Activated CD4-positive, alpha-beta T cell treated with anti-CD3 and anti-CD28 coated beads, Interleukin-2, amount 10 ng/mL, durations not matched to agents 7 days and 5 days (primary cell): ENCODE measurements around the gene ARHGAP26. TPM values are rescaled to one million over a fixed set of nuclear protein-coding genes. Genes with fewer than 3 reads are reported as not detected.

Source experiments
- CTCF ChIA-PET: fragments of 350-600 bp; sonication (Branson Sonifier 250); formaldehyde crosslinking; loops from one replicate; lab custom pipeline; 2021; ENCODE audit warnings: antibody characterized with exemption; lab: Charles Lee
- POLR2A ChIA-PET: fragments of 350-600 bp; sonication (Branson Sonifier 250); formaldehyde crosslinking; loops from one replicate; lab custom pipeline; 2021; ENCODE audit warnings: antibody characterized with exemption; lab: Charles Lee
- DNase-seq: peaks from one replicate; pipeline ENCODE4 v3.0.0-alpha.2; 2020
- H3K27ac Mint-ChIP-seq: one replicate; pipeline ENCODE4 v1.8.0; 2021; ENCODE audit warnings: mild to moderate bottlenecking, moderate library complexity, mixed read lengths
- H3K27me3 Mint-ChIP-seq: one replicate; pipeline ENCODE4 v1.8.0; 2021; ENCODE audit warnings: mixed read lengths
- H3K36me3 Mint-ChIP-seq: one replicate; pipeline ENCODE4 v1.8.0; 2021; ENCODE audit warnings: low read depth, mixed read lengths
- H3K4me1 Mint-ChIP-seq: one replicate; pipeline ENCODE4 v1.8.0; 2021; ENCODE audit warnings: mixed read lengths
- H3K4me3 Mint-ChIP-seq: one replicate; pipeline ENCODE4 v1.8.0; 2021; ENCODE audit warnings: mild to moderate bottlenecking, moderate library complexity, mixed read lengths
- H3K9me3 Mint-ChIP-seq: one replicate; pipeline ENCODE4 v1.8.0; 2021; ENCODE audit warnings: mixed read lengths
- total RNA-seq, 2 experiments: library from RNA; stranded (reverse); gene quantifications; one replicate each; pipeline ENCODE4 v1.2.3, GENCODE V29; 2021

ARHGAP26 gene
- total RNA-seq, 2 experiments from 2014 or later, result 21.0 to 21.5 TPM

DNA sequence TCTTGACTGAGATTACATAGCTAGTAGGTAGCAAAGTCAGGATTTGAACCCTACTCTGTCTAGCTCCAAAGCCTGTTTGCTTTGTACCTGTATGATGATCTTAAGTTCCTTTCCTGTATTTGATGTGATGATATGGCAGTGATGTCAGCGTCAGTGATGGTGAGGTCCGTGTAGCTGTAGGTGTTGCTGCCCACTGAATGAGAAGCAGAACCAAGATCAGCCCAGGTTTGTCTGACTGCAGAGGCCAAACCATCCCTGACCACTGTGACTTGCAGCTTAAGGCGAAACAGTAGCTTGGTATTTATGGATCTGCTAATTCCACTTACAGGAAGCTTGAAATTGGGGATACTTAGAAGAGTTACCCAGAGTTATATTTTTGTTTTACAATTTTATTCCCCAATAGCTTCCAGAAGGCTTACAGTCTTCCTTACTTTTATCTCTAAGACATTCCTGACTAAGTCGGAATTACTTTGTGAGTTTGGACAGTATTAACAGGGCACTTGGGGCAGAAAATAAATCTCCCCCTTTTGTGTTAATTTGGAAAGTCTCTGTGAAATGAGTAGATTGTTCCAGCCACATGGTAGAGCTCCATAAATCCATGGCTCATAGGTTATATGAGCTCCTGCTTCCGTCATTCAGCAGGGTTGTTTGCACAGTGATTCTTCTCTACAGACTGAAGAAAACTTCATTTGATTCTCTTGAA, 359.9 kb downstream of the ARHGAP26 start:
- Mint-ChIP-seq H3K27me3 (no peaks in the 10 kb centered on the region), H3K4me1 (no peaks in the 10 kb centered on the region), H3K36me3 (peaks cover 10% of the 10 kb centered on the region), H3K9me3 (no peaks in the 10 kb centered on the region), H3K27ac (no peak overlapping the region), H3K4me3 (no peak overlapping the region)
- ChIA-PET CTCF (interaction anchor here (1.0 kb wide), 1 partner anchor 19 kb away, joined by 3 read pairs; no protein-coding TSS in a partner anchor), POLR2A (no interaction called here)
- DNase-seq, result no peak

DNA sequence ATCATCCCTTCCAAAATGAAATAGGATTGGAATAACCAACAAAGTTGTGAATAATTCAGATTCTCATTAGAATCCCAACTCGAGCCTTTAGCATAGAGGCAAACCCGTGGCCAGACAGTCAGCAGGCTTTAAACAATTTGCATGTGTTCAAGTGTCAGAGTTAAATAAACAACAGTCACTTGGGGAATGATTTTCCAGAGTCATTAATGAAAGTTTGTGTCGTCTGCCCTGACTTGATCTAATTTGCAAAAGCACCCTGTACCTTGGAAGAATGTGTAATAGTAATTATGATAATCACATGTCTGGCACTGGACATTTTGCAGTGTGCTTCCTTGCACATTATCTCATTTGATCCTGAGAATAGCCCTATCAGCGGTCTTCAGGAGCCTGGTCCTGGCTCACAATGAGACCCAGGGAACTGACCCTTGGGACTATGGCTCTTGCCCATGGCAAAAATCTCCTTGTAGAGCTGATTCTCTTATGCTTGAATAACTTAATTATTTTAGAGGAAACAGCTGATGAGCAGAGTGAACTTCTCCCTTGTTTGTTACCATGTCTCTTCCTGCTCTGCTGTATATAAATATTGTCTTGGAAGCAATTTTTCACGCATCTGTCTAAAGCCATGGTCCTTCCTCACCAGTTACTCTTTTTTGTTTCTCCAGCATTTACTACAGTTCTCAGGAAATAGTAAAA, 360.6 kb downstream of the ARHGAP26 start:
- no peak for DNase-seq
- Mint-ChIP-seq H3K27ac (no peak overlapping the region), H3K9me3 (no peaks in the 10 kb centered on the region), H3K36me3 (peaks cover 6% of the 10 kb centered on the region), H3K27me3 (no peaks in the 10 kb centered on the region), H3K4me3 (no peak overlapping the region), H3K4me1 (no peaks in the 10 kb centered on the region)
- ChIA-PET CTCF (interaction anchor here (1.4 kb wide), 1 partner anchor 45 kb away, joined by 3 read pairs; no protein-coding TSS in a partner anchor), POLR2A (no interaction called here)

DNA sequence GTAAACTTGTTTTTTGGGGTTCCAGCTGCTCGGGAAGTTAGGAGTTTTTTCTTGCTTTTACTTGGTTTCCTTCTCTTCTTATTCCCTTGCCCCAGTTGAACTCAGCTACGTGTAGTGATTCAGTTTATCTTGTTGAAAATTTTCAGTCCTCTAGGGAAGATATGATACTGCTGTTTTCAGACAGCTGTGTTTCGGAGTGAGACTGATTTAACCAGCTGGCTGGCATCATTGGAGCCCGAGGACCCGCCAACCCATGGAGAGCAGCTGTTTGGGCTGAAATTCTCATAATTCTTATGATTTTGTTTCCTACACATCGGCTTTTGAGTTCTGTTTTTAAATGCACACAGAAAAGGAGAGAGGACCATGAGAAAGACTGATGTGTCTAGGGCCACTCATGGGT, 361.8 kb downstream of the ARHGAP26 start:
- Mint-ChIP-seq H3K27me3 (no peaks in the 10 kb centered on the region), H3K4me1 (no peaks in the 10 kb centered on the region), H3K9me3 (no peaks in the 10 kb centered on the region), H3K36me3 (peaks cover 6% of the 10 kb centered on the region), H3K4me3 (no peak overlapping the region), H3K27ac (no peak overlapping the region)
- DNase-seq, result no peak
- ChIA-PET POLR2A (no interaction called here), CTCF (interaction anchor here (1.4 kb wide), 1 partner anchor 43 kb away, joined by 3 read pairs; no protein-coding TSS in a partner anchor)

DNA sequence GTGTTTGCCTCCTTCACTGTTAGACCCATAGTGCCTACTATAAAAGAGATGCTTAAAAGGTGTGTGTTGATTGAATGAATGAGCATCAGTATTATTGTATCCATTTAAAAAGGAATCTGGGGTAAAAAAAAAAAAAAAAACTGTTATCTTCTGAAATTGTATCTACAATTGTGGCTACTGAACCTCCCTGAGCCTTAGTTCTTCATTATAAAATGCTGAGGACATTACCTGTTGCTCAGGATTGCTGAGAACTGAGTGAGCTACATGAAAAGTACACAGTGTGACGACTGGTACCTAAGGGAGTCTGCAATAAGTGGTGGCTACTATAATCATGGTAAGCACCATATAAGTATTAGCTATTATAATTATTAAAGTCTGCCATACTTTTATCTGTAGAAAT, 362.6 kb downstream of the ARHGAP26 start:
- no peak overlapping the region for H3K4me3 Mint-ChIP-seq
- CTCF ChIA-PET, result interaction anchor here (0.6 to 0.7 kb wide), 4 partner anchors 38 to 215 kb away, joined by 3 to 6 read pairs (median 6); no protein-coding TSS in a partner anchor
- DNase-seq, result no peak

DNA sequence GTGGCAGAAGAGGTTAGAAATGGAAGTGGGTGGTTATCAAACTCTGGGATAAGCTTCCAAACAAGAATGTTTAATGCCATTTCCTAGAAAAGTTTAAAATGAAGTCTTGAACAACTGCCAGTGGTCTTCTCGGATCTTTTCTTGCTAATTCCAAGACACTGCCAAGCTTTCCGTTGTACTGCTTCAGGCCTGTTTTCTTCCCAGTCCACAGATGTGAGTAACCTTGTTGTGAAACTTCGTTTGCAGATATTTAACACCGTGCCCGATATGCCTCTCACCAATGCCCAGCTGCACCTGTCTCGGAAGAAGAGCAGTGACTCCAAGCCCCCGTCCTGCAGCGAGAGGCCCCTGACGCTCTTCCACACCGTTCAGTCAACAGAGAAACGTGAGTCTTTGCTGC, 363.5 kb downstream of the ARHGAP26 start:
- POLR2A ChIA-PET, result no interaction called here
- peaks cover 2% of the 10 kb centered on the region for H3K4me1 Mint-ChIP-seq
- CTCF ChIA-PET, result interaction anchor here (0.7 kb wide), 1 partner anchor 32 kb away, joined by 3 read pairs; no protein-coding TSS in a partner anchor
- peaks cover 1% of the 10 kb centered on the region for H3K36me3 Mint-ChIP-seq
- H3K9me3 Mint-ChIP-seq, result no peaks in the 10 kb centered on the region
- no peaks in the 10 kb centered on the region for H3K27me3 Mint-ChIP-seq
- no peak overlapping the region for H3K27ac Mint-ChIP-seq
- DNase-seq, result no peak
- H3K4me3 Mint-ChIP-seq, result no peak overlapping the region

More for the DNA sequence above, 362.6 kb downstream of the ARHGAP26 start:
- Mint-ChIP-seq H3K9me3 (no peaks in the 10 kb centered on the region), H3K27ac (no peak overlapping the region), H3K4me1 (no peaks in the 10 kb centered on the region), H3K36me3 (peaks cover 5% of the 10 kb centered on the region), H3K27me3 (no peaks in the 10 kb centered on the region)
- POLR2A ChIA-PET, result no interaction called here

DNA sequence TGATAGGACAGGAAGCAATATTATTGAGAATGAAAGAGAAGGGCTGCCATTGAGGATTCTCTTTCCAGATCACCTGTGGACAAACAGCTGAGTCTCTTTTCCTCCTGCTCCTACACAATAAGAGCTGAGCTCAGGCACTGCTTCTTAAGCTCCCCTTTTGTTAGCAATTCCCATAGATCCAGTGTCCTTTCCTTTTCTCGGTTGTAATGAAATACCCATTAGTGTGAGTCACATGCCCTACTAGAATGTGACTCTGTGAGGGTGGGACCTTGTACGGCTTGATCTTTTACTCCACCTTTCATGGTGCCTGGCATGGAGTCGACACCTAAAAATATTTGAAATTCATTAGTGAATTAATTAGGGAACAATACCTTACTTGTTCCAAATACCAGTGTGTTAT, 364.1 kb downstream of the ARHGAP26 start:
- Mint-ChIP-seq H3K27ac (no peak overlapping the region), H3K27me3 (no peaks in the 10 kb centered on the region), H3K36me3 (peaks cover 1% of the 10 kb centered on the region), H3K4me3 (no peak overlapping the region), H3K4me1 (peaks cover 2% of the 10 kb centered on the region), H3K9me3 (no peaks in the 10 kb centered on the region)
- CTCF ChIA-PET, result no interaction called here
- DNase-seq, result no peak
- POLR2A ChIA-PET, result no interaction called here

DNA sequence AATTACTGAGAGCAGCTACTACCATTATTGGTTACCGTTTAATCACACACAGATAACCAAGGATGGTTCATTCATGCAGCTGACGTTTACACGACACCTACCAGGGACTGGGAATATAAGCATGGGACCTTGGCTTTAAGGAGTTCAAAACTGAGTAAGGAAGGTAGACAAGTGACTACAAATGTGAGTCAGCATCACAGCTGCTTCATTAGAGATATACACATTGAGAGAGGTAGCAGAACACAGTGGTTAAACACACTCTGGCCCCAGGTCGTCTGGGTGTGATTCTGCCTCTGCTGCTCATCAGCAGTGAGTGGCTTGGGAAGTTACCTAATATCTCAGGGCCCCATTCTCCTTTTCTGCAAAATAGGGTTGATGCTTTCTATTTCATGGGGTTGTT, 364.7 kb downstream of the ARHGAP26 start:
- CTCF ChIA-PET, result interaction anchor here (0.6 kb wide), 1 partner anchor 405 kb away, joined by 8 read pairs; no protein-coding TSS in a partner anchor
- POLR2A ChIA-PET, result no interaction called here
- no peaks in the 10 kb centered on the region for H3K9me3 Mint-ChIP-seq
- no peak overlapping the region for H3K27ac Mint-ChIP-seq
- H3K4me1 Mint-ChIP-seq, result peaks cover 2% of the 10 kb centered on the region
- no peak for DNase-seq
- peaks cover 1% of the 10 kb centered on the region for H3K36me3 Mint-ChIP-seq
- H3K27me3 Mint-ChIP-seq, result no peaks in the 10 kb centered on the region
- H3K4me3 Mint-ChIP-seq, result no peak overlapping the region

DNA sequence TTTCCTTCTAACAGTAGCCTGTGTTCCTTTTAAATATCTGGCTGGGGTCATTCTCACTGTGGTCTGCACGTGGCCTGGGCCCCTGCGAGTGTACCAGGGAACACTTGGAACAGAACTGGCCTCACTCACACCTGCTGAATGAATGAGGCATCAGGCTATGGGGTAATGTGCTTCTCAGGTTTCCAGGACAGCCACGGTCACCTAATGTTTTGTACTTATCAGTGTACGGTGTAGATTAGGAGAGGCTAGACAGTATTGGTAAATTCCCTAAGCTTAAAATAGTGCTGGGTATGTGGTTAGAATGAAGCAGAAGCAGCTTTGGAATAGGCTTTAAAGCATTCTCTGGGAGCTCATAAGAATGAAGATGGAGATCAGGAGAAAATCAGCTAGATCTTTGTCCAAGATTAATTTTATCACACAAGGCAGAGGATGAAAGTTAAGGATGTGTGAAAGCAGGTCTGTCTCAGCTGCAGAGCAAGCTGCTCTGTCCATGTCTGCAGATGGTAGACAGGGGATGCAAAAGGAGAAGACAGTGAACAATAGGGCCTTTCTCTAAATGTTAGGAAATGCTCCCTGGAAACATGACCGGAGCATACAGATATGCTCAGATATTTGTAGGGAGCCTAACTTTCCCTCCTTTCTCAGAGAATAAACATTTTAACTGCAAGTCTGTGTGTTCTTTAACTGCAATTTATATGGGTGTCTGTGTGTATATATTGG, 365.8 kb downstream of the ARHGAP26 start:
- Mint-ChIP-seq H3K9me3 (no peaks in the 10 kb centered on the region), H3K27me3 (no peaks in the 10 kb centered on the region), H3K4me1 (peaks cover 2% of the 10 kb centered on the region), H3K27ac (no peak overlapping the region), H3K4me3 (no peak overlapping the region), H3K36me3 (peaks cover 1% of the 10 kb centered on the region)
- no peak for DNase-seq
- CTCF ChIA-PET, result no interaction called here
- POLR2A ChIA-PET, result interaction anchor here (0.5 kb wide), 1 partner anchor 712 kb away, joined by 3 read pairs; no protein-coding TSS in a partner anchor

DNA sequence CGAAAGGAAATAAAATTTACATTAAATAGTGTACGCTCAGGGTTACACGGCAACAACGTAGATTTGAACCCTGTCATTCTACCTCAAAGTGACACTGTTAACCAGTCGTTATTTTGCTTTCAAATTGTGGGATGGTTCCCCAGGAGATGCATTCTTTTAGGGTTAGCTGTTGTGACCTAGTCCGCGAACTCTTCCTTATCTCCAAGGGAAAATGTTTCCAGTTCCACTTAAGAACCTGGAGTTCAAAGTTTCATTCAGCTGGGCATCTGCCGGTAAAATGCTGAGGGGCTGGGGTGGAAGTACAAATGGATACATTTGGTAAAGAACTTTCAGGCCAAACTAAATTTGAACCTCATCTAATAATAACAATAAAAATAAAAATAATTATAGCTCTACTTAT, 368.7 kb downstream of the ARHGAP26 start:
- peaks cover 2% of the 10 kb centered on the region for H3K4me1 Mint-ChIP-seq
- POLR2A ChIA-PET, result no interaction called here
- no peaks in the 10 kb centered on the region for H3K9me3 Mint-ChIP-seq
- CTCF ChIA-PET, result interaction anchor here (0.9 kb wide), 1 partner anchor 21 kb away, joined by 3 read pairs; no protein-coding TSS in a partner anchor
- no peaks in the 10 kb centered on the region for H3K27me3 Mint-ChIP-seq
- no peak overlapping the region for H3K4me3 Mint-ChIP-seq
- H3K36me3 Mint-ChIP-seq, result peaks cover 1% of the 10 kb centered on the region
- DNase-seq, result no peak
- no peak overlapping the region for H3K27ac Mint-ChIP-seq

DNA sequence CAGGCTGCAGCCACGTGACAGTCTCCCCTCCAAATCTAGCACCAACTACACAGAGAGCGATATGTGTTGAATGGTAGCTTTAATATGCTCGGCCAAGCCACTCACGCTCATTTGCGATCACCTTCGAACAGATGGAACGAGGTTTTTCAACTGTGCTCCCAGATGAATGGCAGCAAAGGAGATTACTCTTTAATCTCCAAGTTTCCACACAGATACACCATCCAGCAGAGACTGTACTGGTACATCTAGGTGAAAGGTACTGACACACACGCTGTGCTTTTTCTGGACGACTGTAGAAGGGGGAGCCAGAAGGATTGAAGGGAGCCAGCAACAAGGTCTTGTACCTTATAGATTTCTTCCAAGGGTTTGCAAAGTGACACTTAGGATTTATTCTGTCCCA, 369.4 kb downstream of the ARHGAP26 start:
- H3K4me3 Mint-ChIP-seq, result no peak overlapping the region
- ChIA-PET POLR2A (no interaction called here), CTCF (interaction anchor here (0.9 kb wide), 1 partner anchor 20 kb away, joined by 3 read pairs; no protein-coding TSS in a partner anchor)
- no peaks in the 10 kb centered on the region for H3K27me3 Mint-ChIP-seq
- peaks cover 1% of the 10 kb centered on the region for H3K36me3 Mint-ChIP-seq
- H3K9me3 Mint-ChIP-seq, result no peaks in the 10 kb centered on the region
- peaks cover 2% of the 10 kb centered on the region for H3K4me1 Mint-ChIP-seq
- DNase-seq, result no peak
- H3K27ac Mint-ChIP-seq, result no peak overlapping the region

DNA sequence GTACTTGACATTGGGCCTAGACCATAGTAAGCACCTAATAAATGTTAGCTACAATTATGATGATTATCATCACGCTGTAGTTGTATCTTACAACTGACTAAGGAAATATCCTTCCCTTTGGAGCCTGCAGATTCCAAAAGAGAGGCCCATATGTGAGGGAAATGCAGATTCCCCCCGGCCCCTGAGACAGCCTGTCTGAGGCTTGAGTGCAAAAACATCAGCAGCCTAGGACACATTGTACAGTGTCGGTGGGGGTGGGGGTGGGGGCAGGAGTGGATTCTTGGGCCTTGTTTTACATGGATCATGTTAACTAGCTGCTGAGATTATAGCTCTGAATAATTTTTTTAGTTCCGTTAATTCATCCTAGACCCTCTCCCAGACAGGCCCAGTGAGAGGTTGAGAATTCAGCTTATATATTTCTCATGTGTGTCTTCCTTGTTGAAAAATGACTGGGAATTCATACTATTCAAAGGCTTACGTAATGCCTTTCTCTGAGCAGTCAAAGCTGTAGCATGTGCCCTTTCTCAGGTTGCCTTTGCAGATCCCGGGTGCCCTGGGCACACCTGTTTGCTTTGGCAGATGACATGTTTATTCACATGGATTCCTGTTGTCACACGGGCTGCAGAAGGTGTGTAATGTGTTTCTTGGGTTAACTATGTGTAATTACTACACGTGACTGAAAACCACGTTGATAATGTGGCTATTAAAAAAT, 370.5 kb downstream of the ARHGAP26 start:
- H3K36me3 Mint-ChIP-seq, result no peaks in the 10 kb centered on the region
- no peak overlapping the region for H3K27ac Mint-ChIP-seq
- no peaks in the 10 kb centered on the region for H3K27me3 Mint-ChIP-seq
- H3K4me1 Mint-ChIP-seq, result peaks cover 2% of the 10 kb centered on the region
- ChIA-PET CTCF (no interaction called here), POLR2A (no interaction called here)
- DNase-seq, result no peak
- no peaks in the 10 kb centered on the region for H3K9me3 Mint-ChIP-seq
- H3K4me3 Mint-ChIP-seq, result no peak overlapping the region

DNA sequence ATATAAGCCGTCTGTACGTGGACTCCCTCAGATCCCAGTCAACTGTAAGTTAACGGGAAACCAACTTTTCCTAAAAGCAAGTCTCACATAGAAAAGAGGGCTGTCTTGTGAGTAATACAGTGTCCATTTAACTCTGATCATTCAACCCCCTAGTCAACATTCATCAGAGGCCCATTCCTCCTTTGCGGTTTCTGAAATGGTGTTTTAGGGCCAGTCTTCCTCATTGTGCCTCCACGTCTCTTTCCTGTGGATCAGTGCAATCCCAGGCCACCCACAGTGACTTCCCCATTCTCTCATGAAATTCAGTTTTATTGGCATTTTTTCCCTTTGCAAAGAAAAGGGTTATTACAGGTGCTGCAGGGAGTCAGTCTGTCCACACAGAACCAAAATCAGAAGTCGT, 371.5 kb downstream of the ARHGAP26 start:
- ChIA-PET POLR2A (no interaction called here), CTCF (no interaction called here)
- no peak for DNase-seq
- Mint-ChIP-seq H3K27me3 (no peaks in the 10 kb centered on the region), H3K4me3 (no peak overlapping the region), H3K36me3 (peaks cover 3% of the 10 kb centered on the region), H3K4me1 (peaks cover 2% of the 10 kb centered on the region), H3K27ac (no peak overlapping the region), H3K9me3 (no peaks in the 10 kb centered on the region)
